ENCODE data around the gene PKHD1.

GRCh38 chr6:52127957-52128356, 40.5 kb upstream of the PKHD1 start:
- TF ChIP-seq ZNF274 (IDR thresholded peaks at IDR 0.05; ENCODE audit: borderline replicate concordance, extremely low read depth, low read length) (no peak), CHD2 (IDR thresholded peaks at IDR 0.05; ENCODE audit: low read length) (no peak), CEBPB (IDR thresholded peaks at IDR 0.05; ENCODE audit: low read depth, low read length) (no peak), GTF2F1 (IDR thresholded peaks at IDR 0.05; ENCODE audit: borderline replicate concordance, low read depth, low read length) (no peak), BCL11A (IDR thresholded peaks at IDR 0.05; ENCODE audit: low read depth in 2 of 2, low read length in 2 of 2) (no peak), CTCF (IDR thresholded peaks at IDR 0.05; ENCODE audit: control extremely low read depth in 1 of 3, insufficient read depth in 1 of 3, low read depth in 1 of 3, low read length in 3 of 3) (no peak), EP300 (IDR thresholded peaks at IDR 0.05; ENCODE audit: borderline replicate concordance in 1 of 2, low read depth in 2 of 2, low read length in 2 of 2) (no peak), CREB1 (IDR thresholded peaks at IDR 0.05) (no peak), SUZ12 (IDR thresholded peaks at IDR 0.05; ENCODE audit: low read length) (no peak), SP4 (IDR thresholded peaks at IDR 0.05; ENCODE audit: low read length) (no peak)

All from H1 (cell line).